Measurements from ENCODE around the gene SGO1.

DNA sequence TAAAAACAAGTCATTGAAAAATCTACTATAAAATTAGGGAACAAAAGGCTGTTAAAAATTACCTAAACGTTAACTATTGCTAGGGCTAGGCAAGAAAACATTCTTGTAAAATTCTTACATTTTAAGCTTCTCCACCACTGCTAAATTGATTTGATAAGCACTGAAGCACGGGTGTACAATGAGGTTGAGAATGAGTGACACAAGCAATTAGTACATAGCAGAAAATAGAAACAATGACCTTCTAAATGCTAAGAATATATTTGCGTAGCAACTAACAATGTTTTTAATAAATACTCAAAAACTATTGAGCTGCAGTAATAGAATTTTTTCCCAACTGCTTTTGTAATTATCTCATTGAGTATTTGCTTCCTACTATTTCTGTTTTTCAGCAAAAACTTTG, 4.7 kb downstream of the SGO1 start:
- TF ChIP-seq, protein P1, sequence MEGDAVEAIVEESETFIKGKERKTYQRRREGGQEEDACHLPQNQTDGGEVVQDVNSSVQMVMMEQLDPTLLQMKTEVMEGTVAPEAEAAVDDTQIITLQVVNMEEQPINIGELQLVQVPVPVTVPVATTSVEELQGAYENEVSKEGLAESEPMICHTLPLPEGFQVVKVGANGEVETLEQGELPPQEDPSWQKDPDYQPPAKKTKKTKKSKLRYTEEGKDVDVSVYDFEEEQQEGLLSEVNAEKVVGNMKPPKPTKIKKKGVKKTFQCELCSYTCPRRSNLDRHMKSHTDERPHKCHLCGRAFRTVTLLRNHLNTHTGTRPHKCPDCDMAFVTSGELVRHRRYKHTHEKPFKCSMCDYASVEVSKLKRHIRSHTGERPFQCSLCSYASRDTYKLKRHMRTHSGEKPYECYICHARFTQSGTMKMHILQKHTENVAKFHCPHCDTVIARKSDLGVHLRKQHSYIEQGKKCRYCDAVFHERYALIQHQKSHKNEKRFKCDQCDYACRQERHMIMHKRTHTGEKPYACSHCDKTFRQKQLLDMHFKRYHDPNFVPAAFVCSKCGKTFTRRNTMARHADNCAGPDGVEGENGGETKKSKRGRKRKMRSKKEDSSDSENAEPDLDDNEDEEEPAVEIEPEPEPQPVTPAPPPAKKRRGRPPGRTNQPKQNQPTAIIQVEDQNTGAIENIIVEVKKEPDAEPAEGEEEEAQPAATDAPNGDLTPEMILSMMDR (IDR thresholded peaks at IDR 0.05) = no peak
- no peak for TF ChIP-seq ZFX (IDR thresholded peaks at IDR 0.05; ENCODE audit: borderline replicate concordance)

All from 22Rv1 (cell line).